GM20431 (cell line): ENCODE measurements around the gene NFIB.

Experiments
- in situ Hi-C: fragments of 300-500 bp; cut with MseI, MboI; formaldehyde crosslinking; loops from one replicate; pipeline ENCODE4 v1.15.0; 2020; ENCODE audit warnings: low sequenced_read_pairs; ENCODE audit not compliant: unreplicated experiment

The NFIB gene

DNA sequence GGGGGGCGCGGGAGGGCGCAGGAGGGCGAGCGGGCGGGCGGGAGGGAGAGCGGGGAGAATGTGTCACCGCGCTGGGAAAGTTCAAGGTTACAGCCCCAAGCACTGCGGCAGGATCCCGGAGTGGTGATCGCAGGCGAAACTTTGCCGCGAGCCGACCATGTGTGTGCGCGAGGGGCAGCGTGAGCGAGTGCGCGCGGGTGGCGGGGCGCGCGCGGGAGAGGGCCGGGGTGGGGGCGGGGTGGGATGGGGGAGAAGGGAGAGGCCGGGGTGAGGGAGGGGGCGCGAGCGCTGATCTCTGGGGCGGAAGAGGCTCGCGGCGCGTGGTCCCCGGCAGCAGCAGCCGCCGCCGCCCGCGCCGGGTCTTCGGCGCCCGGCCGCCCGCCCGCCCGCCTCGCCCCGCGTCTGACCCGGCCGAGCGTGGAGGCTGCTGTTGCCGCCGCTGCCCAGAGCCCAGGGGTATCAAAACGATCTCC is at the start of gene NFIB:
NFIB (minus strand) TSS at position 191 of the 473 bp plus-strand sequence. CDS start 630 bp downstream, outside the sequence.
- in situ Hi-C loops = no loop called here

- in situ Hi-C loops = loop anchor here (25.0 kb wide), 1 partner anchor 925 kb away; no protein-coding TSS in a partner anchor
Measured at GRCh38 chr9:14362175-14362574, 48.2 kb upstream of the NFIB start.

DNA sequence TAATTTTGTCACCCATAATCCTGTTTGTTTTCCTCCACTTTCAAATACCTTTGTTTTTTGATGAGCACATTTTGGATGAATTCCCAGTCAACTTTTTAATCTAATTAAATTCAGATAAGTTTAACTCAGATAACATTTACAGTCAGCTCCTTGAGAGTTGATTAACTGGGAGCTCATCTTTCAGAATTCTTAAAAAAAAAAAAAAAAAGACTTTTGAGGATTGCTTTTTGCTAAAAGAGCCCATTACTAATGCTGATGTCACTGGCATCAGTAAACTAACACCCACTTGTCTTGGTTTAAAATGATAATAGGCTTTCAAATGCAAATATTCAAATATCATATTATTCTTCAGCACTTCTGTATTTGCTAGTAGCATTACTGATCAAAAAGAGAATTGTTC is 47.1 kb upstream of the NFIB start:
- in situ Hi-C loops = loop anchor here (25.0 kb wide), 1 partner anchor 924 kb away; no protein-coding TSS in a partner anchor

DNA sequence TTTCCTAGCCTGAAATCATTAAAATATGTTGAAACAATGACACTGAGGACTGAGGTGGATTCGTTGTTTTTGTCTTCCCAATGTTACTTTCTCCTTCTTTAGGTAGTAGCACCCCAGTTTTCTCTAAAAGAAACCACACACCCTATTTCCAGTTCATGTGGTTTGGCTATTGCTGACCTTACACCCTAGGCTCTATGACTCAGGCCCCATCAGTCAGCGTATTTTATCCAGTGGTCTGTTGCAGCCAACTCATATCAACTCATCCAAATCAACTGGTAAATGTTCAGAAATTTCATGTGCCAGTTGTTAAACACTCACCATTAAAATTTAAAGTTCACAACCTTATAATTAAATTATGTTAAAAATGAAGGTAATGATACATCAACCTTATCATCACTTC is 44.6 kb upstream of the NFIB start:
- in situ Hi-C loops = loop anchor here (25.0 kb wide), 1 partner anchor 921 kb away; no protein-coding TSS in a partner anchor

DNA sequence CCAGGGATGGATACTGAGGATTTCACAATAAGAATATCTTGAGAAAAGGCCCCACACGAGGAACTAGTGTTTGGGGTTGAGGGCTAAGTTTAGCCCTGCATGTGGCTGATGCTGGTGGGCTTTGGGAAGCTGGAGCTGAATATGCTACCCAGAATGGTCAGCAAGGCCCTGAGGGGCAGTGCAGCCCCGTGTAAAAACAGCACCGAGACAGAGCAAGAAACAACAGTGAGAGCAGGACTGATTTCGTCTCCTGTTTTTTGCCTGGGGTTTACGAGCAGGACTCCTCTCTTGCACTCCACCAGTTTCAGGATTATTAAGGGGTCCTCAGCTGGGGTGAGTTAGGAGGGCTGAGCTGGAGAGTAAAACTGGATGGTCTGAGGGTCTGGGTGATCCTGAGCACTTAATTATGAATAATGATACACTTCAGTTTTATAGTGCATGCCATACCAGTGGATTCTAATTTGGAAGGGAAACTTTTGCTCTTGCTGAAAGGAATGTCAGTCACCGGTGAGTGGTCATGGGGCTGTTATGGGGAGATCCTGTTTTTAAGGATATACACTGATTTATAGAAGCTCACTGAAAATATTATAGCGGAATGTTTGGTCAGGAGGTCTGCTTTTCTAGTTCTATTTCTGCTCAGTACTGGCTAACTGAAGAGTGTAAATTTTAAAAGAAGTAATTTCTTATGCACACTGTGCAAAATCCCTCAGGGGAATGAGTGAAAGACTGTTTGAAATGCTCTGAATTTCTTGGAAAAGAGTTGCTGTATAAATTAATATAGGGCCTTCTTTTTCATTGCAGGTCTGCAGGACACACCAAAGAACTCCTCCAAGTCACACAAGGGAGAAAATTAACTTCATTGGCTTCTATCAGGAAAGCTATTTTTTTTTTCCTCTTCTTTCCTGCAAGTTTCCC is 42.7 kb upstream of the NFIB start:
- in situ Hi-C loops = loop anchor here (25.0 kb wide), 1 partner anchor 919 kb away; no protein-coding TSS in a partner anchor

DNA sequence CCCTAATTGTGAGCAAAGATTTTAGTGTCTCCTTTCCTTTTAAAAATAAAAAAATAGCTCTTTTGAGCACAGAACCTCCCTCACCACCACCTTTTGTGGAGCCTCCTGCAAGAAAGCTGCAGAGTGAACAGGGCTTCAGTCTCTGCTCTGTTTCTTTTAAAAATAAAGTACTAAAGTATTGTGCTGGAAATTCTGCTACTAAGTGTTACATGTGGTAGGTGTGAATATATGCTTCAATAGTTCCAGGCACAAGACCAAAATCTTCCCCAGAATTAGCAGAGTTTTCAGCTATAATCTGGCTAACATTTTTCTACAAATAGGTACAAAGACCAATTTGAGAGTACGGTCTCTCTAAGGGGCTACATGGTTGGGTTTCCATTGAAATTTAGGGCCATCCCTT is 40.3 kb upstream of the NFIB start:
- in situ Hi-C loops = loop anchor here (25.0 kb wide), 1 partner anchor 917 kb away; no protein-coding TSS in a partner anchor

DNA sequence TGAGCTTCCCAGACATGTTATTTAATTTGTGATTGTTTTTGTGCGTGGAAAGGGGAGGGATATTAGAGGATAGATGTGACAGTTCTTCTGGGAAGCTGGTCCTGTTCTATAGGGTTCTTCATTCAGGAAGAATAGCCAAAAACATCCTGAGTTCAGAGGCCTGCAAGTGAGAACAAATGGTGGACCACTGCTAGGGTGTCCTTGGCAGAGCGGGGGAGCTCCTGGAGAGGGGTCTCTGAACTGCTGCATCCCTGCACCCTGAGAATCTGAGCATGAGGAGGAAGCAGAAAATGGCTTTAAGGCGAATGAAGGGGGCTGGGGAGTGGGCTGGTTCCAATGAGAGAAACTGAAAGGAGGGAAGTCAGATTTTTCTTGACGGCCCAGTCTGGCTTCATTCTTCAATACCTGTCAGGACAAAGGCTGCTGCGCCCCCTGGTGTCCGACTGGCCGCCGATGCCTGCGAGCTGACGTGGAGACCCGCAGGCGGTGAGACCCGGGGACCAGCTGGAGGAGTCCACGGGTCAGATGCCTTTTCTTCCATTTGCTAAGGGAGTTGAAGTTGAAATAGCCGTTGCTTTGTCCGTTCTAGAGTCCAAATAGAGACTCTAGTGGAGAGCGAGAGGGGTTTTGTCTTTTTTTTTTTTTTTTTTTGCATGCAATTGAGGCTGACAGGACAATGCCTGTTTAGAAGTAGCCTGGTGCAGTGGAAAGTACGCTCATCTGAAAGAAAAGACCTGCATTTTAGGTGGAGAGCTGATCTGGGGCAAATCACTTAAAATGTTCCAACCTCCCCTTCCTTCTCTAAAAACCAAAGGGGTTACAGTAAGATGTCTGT is 39.5 kb upstream of the NFIB start:
- in situ Hi-C loops = loop anchor here (25.0 kb wide), 1 partner anchor 916 kb away; no protein-coding TSS in a partner anchor

GRCh38 chr9:14352503-14352902 is 38.6 kb upstream of the NFIB start:
- in situ Hi-C loops = loop anchor here (25.0 kb wide), 1 partner anchor 915 kb away; no protein-coding TSS in a partner anchor

- in situ Hi-C loops = loop anchor here (25.0 kb wide), 1 partner anchor 914 kb away; no protein-coding TSS in a partner anchor
Measured at GRCh38 chr9:14351221-14351836, 37.4 kb upstream of the NFIB start.

GRCh38 chr9:14350754-14351153 is 36.8 kb upstream of the NFIB start:
- in situ Hi-C loops = loop anchor here (25.0 kb wide), 1 partner anchor 913 kb away; no protein-coding TSS in a partner anchor

DNA sequence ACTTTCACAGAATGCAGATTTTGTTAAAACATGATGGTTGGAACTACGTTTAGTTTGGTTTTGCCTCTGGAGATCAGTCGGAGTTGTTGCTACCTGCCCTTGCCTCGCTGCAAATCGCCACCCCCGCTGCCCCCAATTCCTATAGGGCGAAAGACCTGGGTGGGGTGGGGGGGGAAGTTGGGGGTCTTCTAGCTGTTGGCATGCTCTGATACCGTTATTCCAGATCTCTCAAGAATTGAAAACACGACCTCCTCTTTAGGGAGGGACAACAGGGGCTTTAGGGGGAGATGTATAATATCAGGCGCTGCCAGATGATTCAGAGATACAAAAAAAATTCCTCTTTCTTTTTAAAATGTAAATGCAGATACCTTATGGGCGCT is 36.4 kb upstream of the NFIB start:
- in situ Hi-C loops = loop anchor here (25.0 kb wide), 1 partner anchor 913 kb away; no protein-coding TSS in a partner anchor

GRCh38 chr9:14349447-14350348 is 35.8 kb upstream of the NFIB start:
- in situ Hi-C loops = loop anchor here (25.0 kb wide), 1 partner anchor 912 kb away; no protein-coding TSS in a partner anchor

DNA sequence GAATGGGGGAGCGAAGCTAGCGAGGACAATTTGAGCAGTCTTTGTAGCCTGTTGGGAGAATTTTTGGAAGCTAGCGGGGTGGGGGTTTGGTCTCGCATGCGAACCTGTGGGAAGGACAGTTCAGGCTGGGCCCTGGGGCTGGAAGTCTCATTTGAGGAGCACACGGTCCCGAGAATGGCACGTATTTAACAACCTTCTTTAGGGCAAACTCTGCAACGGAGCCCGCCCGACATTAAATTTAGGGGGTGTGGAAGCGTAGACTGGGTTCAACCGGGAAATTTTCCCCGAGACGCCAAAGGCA is 35.2 kb upstream of the NFIB start:
- in situ Hi-C loops = no loop called here

- in situ Hi-C loops = no loop called here
Measured at GRCh38 chr9:14348373-14349145, 34.6 kb upstream of the NFIB start.

DNA sequence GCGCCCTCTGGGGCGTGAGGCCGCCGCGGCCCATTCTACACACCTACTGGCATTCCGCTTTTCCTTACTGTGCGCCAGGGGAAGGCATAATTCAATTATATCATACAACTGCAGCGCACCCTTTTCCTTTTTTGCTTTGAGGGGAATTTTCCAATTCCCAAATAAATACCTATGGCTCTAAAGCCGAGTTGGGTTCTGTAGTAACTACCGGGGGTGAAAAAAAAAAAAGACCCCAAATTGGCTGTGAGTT is 34.1 kb upstream of the NFIB start:
- in situ Hi-C loops = no loop called here

DNA sequence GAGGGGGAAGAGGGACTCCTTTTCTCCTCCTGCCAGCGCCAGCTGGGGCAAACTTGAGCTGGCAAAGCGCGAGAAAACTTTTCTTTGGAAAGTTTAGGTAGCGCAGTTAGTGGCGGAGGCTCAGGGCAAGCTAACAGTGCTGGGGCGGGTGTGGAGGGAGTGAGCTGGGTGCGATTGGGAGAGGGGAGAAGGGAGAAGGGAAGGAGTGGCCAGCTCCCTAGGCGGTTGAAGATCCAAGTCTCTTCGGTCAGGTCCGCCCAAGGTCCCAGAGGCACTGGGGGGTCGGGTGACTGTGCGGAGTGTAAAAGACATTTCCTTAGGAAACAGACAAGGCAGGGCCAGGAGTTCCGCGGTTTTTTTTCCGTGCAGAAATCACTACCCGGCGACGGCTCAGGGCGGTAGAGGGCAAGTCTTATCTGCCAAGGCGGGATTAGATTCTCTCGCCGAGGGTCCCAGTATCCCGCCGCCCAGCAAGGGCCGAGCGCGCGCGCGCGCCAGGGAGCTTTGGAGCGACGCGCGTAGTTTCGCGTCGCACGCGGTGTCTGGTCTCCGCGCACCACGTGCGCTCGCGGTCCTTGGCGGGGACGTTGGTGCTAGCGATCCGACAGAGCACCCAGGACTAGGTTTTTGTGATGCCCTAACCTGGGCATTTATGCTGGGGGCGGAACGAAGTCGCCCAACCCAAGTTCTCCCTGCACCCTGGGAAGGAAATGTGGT is 33.6 kb upstream of the NFIB start:
- in situ Hi-C loops = no loop called here

DNA sequence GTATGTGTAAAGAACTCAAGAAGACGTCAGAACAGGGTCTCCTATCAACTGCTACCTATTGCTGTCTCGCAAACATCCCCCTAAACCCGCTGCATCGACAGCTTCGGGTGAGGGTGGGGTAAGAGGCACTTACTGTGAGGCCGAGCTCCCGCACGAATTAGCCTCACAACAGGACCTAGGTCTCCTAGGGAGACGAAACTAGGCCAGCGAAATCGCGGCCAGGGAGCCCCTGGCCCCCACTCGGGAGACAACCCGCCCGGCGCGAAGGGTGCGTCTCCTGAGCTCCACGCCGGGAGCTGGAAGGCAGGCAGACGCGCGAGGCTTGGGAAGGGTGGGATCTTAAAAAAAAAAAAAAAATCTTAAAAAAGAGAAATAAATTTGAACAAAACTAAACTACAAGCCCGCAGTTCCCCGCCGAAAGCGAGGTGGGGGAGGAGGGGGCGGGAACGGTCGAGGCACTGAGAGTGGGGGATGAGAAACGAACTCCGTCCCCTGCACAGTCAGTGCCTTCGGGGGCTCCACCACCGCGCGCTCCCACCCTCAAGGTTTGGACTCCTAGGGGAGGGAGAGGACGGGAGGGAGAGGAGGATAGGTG is 33.0 kb upstream of the NFIB start:
- in situ Hi-C loops = no loop called here
